ENCODE measurements around the gene PSTPIP2. TPM values are rescaled to one million over a fixed set of nuclear protein-coding genes. Genes with fewer than 3 reads are reported as not detected.

The PSTPIP2 gene
- total and polyA plus RNA-seq, 2 of the 13 experiments (the other 11 are each of a cell fraction or from before 2014, with no cell fraction given) = 0.25 to 0.27 TPM

DNA sequence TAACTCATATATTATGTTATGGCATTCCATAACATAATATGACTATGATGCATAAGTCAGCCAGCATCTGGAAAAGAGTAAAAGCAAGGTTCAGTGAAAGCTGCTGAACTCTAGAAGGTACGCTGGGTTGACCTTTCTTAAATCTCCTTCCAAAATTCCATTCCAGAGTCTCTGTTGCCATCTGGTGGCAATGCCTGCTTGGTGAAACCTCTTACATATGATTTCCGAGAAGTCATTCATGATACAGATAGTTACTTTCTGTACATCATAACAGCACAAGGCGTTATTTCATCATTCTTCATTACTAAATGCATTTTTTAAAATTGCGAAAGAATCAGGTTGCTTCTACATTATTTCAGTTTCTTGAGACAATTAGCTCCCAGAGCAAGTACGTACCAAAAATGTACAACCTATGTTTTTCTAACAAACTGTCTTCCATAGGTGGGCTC, 97.9 kb downstream of the PSTPIP2 start (continued):
- no peak for TF ChIP-seq HNF4G (IDR thresholded peaks at IDR 0.05; ENCODE audit: borderline replicate concordance, low read depth, low read length)
- no peak for TF ChIP-seq HNF4G (CRISPR knock-in tag; IDR thresholded peaks at IDR 0.05; ENCODE audit: borderline replicate concordance, low read depth)
- no peak for TF ChIP-seq ZNF33B (CRISPR knock-in tag; IDR thresholded peaks at IDR 0.05)
- no peak for TF ChIP-seq ZNF441 (CRISPR knock-in tag; IDR thresholded peaks at IDR 0.05; ENCODE audit: borderline replicate concordance)
- TF ChIP-seq, protein P1, sequence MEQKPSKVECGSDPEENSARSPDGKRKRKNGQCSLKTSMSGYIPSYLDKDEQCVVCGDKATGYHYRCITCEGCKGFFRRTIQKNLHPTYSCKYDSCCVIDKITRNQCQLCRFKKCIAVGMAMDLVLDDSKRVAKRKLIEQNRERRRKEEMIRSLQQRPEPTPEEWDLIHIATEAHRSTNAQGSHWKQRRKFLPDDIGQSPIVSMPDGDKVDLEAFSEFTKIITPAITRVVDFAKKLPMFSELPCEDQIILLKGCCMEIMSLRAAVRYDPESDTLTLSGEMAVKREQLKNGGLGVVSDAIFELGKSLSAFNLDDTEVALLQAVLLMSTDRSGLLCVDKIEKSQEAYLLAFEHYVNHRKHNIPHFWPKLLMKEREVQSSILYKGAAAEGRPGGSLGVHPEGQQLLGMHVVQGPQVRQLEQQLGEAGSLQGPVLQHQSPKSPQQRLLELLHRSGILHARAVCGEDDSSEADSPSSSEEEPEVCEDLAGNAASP (CRISPR knock-in tag; IDR thresholded peaks at IDR 0.05; ENCODE audit: borderline replicate concordance) = 0 out of 2 replicates have a peak, but pooled peaks have one; percentile 19
- TF ChIP-seq, protein P2, sequence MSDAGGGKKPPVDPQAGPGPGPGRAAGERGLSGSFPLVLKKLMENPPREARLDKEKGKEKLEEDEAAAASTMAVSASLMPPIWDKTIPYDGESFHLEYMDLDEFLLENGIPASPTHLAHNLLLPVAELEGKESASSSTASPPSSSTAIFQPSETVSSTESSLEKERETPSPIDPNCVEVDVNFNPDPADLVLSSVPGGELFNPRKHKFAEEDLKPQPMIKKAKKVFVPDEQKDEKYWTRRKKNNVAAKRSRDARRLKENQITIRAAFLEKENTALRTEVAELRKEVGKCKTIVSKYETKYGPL (CRISPR knock-in tag; IDR thresholded peaks at IDR 0.05) = no peak
- TF ChIP-seq ZNF720 (CRISPR knock-in tag; IDR thresholded peaks at IDR 0.05) = no peak
- no peak for TF ChIP-seq ZNF552 (CRISPR knock-in tag; IDR thresholded peaks at IDR 0.05; ENCODE audit: borderline replicate concordance)
- TF ChIP-seq, protein P3, sequence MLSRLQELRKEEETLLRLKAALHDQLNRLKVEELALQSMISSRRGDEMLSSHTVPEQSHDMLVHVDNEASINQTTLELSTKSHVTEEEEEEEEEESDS (CRISPR knock-in tag; IDR thresholded peaks at IDR 0.05; ENCODE audit: borderline replicate concordance) = no peak
- TF ChIP-seq, protein P4, sequence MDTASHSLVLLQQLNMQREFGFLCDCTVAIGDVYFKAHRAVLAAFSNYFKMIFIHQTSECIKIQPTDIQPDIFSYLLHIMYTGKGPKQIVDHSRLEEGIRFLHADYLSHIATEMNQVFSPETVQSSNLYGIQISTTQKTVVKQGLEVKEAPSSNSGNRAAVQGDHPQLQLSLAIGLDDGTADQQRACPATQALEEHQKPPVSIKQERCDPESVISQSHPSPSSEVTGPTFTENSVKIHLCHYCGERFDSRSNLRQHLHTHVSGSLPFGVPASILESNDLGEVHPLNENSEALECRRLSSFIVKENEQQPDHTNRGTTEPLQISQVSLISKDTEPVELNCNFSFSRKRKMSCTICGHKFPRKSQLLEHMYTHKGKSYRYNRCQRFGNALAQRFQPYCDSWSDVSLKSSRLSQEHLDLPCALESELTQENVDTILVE (CRISPR knock-in tag; IDR thresholded peaks at IDR 0.05) = no peak
- TF ChIP-seq ZNF530 (CRISPR knock-in tag; IDR thresholded peaks at IDR 0.05; ENCODE audit: low read depth) = no peak
- no peak for TF ChIP-seq TSC22D2 (CRISPR knock-in tag; IDR thresholded peaks at IDR 0.05; ENCODE audit: borderline replicate concordance)
- TF ChIP-seq ZNF563 (CRISPR knock-in tag; IDR thresholded peaks at IDR 0.05) = no peak
- TF ChIP-seq ZNF282 (IDR thresholded peaks at IDR 0.05; ENCODE audit: partially characterized antibody) = no peak
- no peak for TF ChIP-seq ZNF33A (CRISPR knock-in tag; IDR thresholded peaks at IDR 0.05; ENCODE audit: borderline replicate concordance)
- no peak for TF ChIP-seq ZNF354B (CRISPR knock-in tag; IDR thresholded peaks at IDR 0.05)
- TF ChIP-seq CBFB (CRISPR knock-in tag; IDR thresholded peaks at IDR 0.05) = no peak
- TF ChIP-seq, protein P5, sequence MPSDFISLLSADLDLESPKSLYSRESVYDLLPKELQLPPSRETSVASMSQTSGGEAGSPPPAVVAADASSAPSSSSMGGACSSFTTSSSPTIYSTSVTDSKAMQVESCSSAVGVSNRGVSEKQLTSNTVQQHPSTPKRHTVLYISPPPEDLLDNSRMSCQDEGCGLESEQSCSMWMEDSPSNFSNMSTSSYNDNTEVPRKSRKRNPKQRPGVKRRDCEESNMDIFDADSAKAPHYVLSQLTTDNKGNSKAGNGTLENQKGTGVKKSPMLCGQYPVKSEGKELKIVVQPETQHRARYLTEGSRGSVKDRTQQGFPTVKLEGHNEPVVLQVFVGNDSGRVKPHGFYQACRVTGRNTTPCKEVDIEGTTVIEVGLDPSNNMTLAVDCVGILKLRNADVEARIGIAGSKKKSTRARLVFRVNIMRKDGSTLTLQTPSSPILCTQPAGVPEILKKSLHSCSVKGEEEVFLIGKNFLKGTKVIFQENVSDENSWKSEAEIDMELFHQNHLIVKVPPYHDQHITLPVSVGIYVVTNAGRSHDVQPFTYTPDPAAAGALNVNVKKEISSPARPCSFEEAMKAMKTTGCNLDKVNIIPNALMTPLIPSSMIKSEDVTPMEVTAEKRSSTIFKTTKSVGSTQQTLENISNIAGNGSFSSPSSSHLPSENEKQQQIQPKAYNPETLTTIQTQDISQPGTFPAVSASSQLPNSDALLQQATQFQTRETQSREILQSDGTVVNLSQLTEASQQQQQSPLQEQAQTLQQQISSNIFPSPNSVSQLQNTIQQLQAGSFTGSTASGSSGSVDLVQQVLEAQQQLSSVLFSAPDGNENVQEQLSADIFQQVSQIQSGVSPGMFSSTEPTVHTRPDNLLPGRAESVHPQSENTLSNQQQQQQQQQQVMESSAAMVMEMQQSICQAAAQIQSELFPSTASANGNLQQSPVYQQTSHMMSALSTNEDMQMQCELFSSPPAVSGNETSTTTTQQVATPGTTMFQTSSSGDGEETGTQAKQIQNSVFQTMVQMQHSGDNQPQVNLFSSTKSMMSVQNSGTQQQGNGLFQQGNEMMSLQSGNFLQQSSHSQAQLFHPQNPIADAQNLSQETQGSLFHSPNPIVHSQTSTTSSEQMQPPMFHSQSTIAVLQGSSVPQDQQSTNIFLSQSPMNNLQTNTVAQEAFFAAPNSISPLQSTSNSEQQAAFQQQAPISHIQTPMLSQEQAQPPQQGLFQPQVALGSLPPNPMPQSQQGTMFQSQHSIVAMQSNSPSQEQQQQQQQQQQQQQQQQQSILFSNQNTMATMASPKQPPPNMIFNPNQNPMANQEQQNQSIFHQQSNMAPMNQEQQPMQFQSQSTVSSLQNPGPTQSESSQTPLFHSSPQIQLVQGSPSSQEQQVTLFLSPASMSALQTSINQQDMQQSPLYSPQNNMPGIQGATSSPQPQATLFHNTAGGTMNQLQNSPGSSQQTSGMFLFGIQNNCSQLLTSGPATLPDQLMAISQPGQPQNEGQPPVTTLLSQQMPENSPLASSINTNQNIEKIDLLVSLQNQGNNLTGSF (CRISPR knock-in tag; IDR thresholded peaks at IDR 0.05) = no peak
- TF ChIP-seq, protein P6, sequence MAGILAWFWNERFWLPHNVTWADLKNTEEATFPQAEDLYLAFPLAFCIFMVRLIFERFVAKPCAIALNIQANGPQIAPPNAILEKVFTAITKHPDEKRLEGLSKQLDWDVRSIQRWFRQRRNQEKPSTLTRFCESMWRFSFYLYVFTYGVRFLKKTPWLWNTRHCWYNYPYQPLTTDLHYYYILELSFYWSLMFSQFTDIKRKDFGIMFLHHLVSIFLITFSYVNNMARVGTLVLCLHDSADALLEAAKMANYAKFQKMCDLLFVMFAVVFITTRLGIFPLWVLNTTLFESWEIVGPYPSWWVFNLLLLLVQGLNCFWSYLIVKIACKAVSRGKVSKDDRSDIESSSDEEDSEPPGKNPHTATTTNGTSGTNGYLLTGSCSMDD (CRISPR knock-in tag; IDR thresholded peaks at IDR 0.05) = no peak
- no peak for TF ChIP-seq ZNF569 (CRISPR knock-in tag; IDR thresholded peaks at IDR 0.05; ENCODE audit: borderline replicate concordance)
- TF ChIP-seq ZMYM3 (CRISPR knock-in tag; IDR thresholded peaks at IDR 0.05) = no peak
- TF ChIP-seq CENPT (CRISPR knock-in tag; IDR thresholded peaks at IDR 0.05; ENCODE audit: low read depth) = no peak

All from HepG2 (cell line).